Colon (tissue), 2 donors: Measurements from ENCODE around the gene CHRFAM7A.
"Not testable (repeated sequence)": the region's sequence is repeated elsewhere in the genome, so short reads cannot be mapped to it uniquely, and the experiment has no call there.

Source experiments
- FAIRE-seq: peaks from 2 replicates; lab custom pipeline; 2012; peaks lifted over from hg19 to GRCh38; lab: Jason Lieb, UNC
- donor health status: control.
- donor health status: control.

CHRFAM7A gene

DNA sequence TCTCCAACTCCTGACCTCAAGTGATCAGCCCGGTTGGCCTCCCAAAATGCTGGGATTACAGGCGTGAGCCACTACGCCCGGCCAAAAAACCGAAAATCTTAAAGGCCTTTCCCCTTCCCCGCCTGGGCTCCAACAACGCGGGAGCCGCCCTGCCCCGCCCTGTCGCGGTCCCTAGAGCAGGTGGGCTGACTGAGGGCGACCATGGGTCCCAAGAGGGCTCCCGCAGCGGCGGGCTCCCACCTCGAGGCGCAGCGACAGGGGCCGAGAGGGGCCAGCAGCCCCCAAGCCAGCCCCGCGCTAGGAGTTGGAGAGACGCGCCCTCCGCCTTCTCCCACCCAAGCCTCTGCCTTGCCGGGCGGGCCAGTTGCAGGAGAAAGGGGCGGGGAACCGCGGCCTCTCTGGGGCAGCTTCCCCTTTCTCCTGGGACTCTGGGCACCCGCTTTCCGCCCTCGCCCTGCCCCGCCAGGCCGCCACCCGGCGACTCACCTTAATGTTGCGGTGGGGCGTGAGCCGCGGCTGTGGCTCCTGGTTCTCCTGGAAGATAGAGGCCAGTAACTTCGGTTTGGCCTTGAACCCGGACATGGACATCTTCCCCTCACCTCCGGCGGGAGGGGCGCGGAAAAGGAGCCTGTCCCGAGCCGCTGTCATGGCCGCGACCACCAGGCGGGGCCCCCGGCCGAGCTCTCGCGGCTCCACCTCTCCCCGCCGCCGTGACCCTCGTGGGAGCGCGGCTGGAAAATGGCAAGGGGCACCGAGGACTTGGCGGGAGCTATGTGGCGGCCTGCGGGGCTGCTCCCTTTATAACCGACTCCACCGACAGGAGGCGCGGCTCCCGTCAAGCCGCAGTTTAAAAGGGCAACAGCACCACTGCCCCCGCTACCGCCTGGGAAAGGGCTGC is at the start of gene CHRFAM7A:
Gene CHRFAM7A, minus strand, starts transcription at position 775 of the 898 bp plus-strand sequence. CDS start 10,189 bp downstream, outside the sequence.
- not testable (repeated sequence) for FAIRE-seq

DNA sequence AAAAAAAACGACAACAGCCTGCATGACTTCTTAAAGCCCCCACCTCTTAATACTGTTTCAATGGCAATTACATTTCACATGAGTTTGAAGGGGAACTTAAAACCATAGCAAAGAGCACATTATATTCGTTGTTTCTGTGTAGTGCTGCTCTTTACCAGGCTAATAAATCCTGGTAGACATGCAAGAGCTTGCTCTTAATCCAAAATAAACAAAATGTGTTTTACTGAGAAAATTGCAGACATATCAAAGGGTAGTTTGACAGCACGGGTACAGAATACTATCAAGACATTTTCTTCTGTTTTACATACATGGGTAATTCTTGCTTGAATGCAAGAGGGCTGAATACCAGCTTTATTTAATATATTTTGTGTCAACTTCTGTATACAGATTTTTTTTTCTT is 45.0 kb upstream of the CHRFAM7A start:
- peak; percentile 21 for FAIRE-seq

DNA sequence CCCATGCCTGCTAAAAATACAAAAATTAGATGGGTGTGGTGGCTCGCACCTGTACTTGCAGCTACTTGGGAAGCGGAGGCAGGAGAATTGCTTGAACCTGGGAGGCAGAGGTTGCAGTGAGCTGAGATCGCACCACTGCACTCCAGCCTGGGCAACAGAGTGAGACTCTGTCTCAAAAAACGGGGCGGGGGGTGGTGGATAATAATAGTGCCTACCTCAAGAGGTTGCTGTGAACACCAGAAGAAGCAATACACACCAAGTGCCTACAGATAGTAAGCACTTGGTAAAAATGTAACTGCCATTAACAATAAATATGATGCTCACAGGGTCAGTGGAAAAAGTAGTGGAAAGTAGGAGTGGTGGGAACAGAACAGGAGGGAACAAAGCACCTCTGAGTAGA is 42.5 kb upstream of the CHRFAM7A start:
- FAIRE-seq, result not testable (repeated sequence)

GRCh38 chr15:30420723-30421122 is 27.4 kb upstream of the CHRFAM7A start:
- FAIRE-seq, result not testable (repeated sequence)

- FAIRE-seq, result not testable (repeated sequence)
Measured at GRCh38 chr15:30414160-30414559, 20.8 kb upstream of the CHRFAM7A start, which contains the start of gene GOLGA8R. TSS of gene GOLGA8R (minus strand) at chr15:30414260. CDS start at chr15:30414162, 98 bp downstream.

DNA sequence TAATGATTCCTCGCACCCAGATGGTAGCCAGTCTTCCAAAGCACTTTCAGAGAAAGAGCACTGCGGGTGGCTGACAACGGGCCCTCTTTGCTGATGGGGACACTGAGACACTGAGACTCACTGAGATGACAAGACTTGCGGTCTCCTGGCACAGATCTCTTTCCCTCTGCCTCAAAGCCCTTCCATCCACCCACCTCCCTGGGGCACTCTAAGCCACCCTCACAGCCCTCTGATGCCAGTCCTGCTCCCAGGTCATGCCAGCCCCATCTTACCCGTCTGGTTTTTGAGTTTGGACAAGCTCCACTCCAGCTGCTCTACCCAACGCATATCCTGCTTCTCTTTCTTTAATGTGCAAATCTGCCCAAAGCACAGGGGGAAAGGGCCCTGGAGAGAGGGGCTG is 14.3 kb upstream of the CHRFAM7A start:
- FAIRE-seq, result not testable (repeated sequence)

GRCh38 chr15:30398988-30399387 is 5.6 kb upstream of the CHRFAM7A start:
- FAIRE-seq, result not testable (repeated sequence)

DNA sequence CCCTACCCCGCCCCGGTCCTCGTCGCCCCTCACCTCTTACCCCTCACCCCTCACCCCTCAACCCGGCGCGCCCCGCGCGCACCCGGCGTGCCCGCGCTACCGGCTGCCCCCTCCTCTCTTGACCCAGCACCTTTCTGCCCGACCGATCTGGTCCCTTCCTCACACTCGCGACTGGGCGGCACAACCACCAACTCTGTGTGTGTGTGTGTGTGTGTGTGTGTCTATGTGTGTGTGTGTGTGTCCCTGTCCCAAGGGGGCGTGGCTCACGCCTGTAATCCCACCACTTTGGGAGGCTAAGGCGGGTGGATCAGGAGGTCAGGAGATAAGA is 288 bp upstream of the CHRFAM7A start:
- FAIRE-seq, result not testable (repeated sequence)

GRCh38 chr15:30386318-30386887 is 6.9 kb downstream of the CHRFAM7A start:
- not testable (repeated sequence) for FAIRE-seq

GRCh38 chr15:30377082-30377413 is 16.3 kb downstream of the CHRFAM7A start:
- FAIRE-seq, result not testable (repeated sequence)

GRCh38 chr15:30376375-30377081 is 16.8 kb downstream of the CHRFAM7A start:
- not testable (repeated sequence) for FAIRE-seq

- FAIRE-seq, result not testable (repeated sequence)
Measured at GRCh38 chr15:30375872-30376271, 17.5 kb downstream of the CHRFAM7A start.

DNA sequence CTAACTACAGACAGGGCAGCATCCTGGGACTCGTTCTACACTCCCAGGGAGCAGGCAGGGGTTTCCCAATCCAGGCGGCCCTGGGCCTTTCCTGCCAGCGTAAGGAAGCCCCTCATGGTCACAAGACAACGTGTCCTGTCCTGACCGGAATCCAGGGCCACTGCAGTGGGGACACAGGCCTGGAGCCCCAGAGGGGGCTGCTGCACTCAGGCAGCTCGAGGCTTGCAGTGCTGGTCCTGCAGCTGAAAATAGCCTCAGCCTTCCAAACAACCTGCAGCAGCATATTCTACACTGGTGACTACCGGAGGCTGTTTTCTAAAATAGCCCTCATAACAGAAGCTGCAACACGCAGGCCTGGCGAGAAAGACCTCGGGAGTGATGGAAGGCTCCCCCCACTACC is 18.5 kb downstream of the CHRFAM7A start:
- not testable (repeated sequence) for FAIRE-seq

- not testable (repeated sequence) for FAIRE-seq
Measured at GRCh38 chr15:30368271-30368670, 25.1 kb downstream of the CHRFAM7A start.

GRCh38 chr15:30367246-30367645 is 26.1 kb downstream of the CHRFAM7A start:
- FAIRE-seq, result not testable (repeated sequence)

- not testable (repeated sequence) for FAIRE-seq
Measured at GRCh38 chr15:30361404-30361803, 31.9 kb downstream of the CHRFAM7A start.

DNA sequence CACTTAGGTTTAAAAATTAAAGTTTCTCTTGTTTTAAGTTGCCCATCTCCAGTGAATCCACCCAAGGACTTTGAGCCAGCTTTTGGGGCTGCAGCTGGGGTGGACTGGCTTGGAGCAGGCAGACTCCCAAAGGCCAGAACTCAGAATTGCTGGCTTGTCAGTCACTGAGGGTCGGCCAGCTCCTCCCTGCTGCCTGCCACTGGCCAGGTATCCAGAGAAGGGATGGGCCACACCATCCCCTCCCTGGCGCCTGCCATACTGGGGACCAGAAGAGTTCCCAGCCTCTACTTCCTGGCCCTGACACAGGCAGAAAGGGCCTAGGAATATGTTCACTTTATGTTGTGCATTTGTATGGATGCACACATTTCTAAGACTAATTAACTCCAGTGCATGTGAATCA is 32.4 kb downstream of the CHRFAM7A start:
- not testable (repeated sequence) for FAIRE-seq

DNA sequence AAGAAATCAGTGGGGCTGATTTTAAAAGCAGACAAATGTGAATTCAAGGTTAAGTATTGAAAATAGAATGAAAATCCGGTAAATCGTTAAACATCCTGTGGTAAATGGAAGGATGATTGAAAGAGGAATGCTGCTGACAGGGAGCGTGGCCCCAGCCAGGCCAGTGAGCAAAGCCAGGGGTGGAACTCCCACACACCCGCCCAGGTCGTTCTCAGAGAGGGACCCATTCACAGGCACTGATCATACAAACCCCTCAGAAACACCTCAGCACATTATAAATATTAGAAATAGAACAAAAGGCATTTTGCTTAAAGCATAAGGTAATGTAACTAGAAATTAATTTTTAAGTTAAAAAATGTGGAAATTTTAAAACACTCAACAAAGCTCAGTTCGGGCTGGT is 38.3 kb downstream of the CHRFAM7A start:
- not testable (repeated sequence) for FAIRE-seq

DNA sequence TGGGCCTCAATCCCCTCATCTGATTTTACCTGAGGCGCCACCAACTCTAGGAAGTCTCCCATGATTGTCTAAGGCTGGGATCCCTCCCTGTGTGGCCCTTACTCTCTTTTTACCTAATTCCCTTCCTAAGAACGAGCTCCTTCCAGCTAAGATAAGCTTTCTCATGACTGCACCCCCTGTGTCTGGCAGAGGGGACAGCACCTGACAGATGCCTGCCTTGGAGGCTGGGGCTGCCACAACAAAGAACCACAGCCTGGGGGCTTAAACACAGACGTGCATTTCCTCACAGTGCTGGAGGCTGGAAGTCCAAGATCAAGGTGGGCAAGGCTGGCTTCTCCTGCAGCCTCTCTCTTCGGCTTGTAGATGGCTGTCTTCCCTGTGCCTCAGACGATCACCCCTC is 43.5 kb downstream of the CHRFAM7A start:
- FAIRE-seq, result not testable (repeated sequence)

- not testable (repeated sequence) for FAIRE-seq
Measured at GRCh38 chr15:30336584-30336983, 56.8 kb downstream of the CHRFAM7A start.

- FAIRE-seq, result not testable (repeated sequence)
Measured at GRCh38 chr15:30334152-30334551, 59.2 kb downstream of the CHRFAM7A start.

DNA sequence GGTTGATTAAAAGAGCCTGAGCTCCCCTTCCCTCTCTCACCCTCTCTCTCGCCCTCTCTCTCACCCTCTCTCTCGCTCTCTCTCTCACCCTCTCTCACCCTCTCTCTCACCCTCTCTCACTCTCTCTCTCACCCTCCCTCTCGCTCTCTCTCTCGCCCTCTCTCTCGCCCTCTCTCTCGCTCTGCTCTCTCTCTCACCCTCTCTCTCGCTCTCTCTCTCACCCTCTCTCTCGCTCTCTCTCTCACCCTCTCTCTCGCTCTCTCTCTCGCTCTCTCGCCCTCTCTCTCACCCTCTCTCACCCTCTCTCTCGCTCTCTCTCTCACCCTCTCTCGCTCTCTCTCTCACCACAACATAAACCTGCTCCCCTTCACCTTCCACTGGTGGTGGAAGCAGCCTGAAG is 67.2 kb downstream of the CHRFAM7A start:
- not testable (repeated sequence) for FAIRE-seq

DNA sequence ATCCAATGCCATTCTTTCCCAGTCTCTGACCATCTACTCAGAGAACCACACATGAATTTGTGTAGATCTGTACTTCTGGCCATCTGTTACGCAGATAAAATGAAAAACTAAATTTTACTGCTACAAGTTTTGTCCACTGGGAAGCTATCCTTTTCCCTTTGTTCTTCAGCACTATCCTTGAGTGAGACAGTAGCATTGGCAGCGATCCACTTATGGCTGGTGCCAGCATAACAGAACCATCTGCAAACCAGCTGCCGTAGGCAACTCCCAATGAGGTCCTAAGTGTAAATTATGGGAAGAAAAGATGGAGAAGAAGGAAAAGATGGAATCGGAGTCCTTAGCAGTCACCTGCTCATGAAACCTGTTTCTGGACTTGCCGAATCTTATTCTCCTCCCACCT is 72.3 kb downstream of the CHRFAM7A start:
- FAIRE-seq, result not testable (repeated sequence)
